Suprapubic skin (tissue), 4 donors: ENCODE results near the gene UGGT1. TPM values are rescaled to one million over a fixed set of nuclear protein-coding genes. Genes with fewer than 3 reads are reported as not detected.

ENCODE experiments used
- DNase-seq, 2 donors: peaks; one replicate each; pipeline ENCODE4 v3.0.0-alpha.2; 2019; ENCODE audit warnings: low spot score in 2 of 2
- H3K27ac ChIP-seq: fragments of 200-600 bp; sonication (generic); one replicate; pipeline ENCODE4 v1.5.1; 2019
- H3K27me3 ChIP-seq: fragments of 200-600 bp; sonication (generic); one replicate; pipeline ENCODE4 v1.5.1; 2019
- H3K36me3 ChIP-seq: fragments of 200-600 bp; sonication (generic); one replicate; pipeline ENCODE4 v1.5.1; 2019
- H3K4me1 ChIP-seq: fragments of 200-600 bp; sonication (generic); one replicate; pipeline ENCODE4 v1.5.1; 2019
- H3K4me3 ChIP-seq: fragments of 200-600 bp; sonication (generic); one replicate; pipeline ENCODE4 v1.5.1; 2019; ENCODE audit warnings: mild to moderate bottlenecking
- H3K9me3 ChIP-seq: fragments of 200-600 bp; sonication (generic); one replicate; pipeline ENCODE4 v1.5.1; 2019
- CTCF ChIP-seq, 2 donors: fragments of 200-600 bp in 1 of 2; fragments of 450-650 bp in 1 of 2; sonication (generic) in 1 of 2; IDR thresholded peaks; one replicate each; pipeline ENCODE4 v1.5.1; 2016 to 2019; ENCODE audit warnings: antibody characterized with exemption in 2 of 2, mild to moderate bottlenecking in 1 of 2, moderate library complexity in 1 of 2
- EP300 ChIP-seq: sonication (generic); formaldehyde crosslinking; IDR thresholded peaks from one replicate; pipeline ENCODE4 v1.6.1; 2017; ENCODE audit warnings: antibody characterized with exemption
- POLR2A ChIP-seq, 2 donors: fragments of 450-650 bp; IDR thresholded peaks; one replicate each; pipeline ENCODE4 v1.6.1; 2017; ENCODE audit warnings: antibody characterized with exemption in 2 of 2, mild to moderate bottlenecking in 2 of 2, moderate library complexity in 2 of 2
- POLR2AphosphoS5 ChIP-seq, 3 donors: sonication (generic); formaldehyde crosslinking; IDR thresholded peaks; one replicate each; pipeline ENCODE4 v1.6.1; 2017; ENCODE audit warnings: antibody characterized with exemption in 3 of 3
- WGBS: methylation state at CpG from one replicate; pipeline ENCODE4 v1.1.5; 2018; 5-methylcytosine and 5-hydroxymethylcytosine counted together
- total RNA-seq, 4 donors: library from RNA; depleted of rRNA; stranded (reverse); fragments of >200 nt; gene quantifications; one replicate each; pipeline ENCODE4 v1.1.0, GENCODE V29; 2016

The UGGT1 gene
- total RNA-seq, 4 donors from 2014 or later: 31.3 to 34.6 (median 32.8) TPM

DNA sequence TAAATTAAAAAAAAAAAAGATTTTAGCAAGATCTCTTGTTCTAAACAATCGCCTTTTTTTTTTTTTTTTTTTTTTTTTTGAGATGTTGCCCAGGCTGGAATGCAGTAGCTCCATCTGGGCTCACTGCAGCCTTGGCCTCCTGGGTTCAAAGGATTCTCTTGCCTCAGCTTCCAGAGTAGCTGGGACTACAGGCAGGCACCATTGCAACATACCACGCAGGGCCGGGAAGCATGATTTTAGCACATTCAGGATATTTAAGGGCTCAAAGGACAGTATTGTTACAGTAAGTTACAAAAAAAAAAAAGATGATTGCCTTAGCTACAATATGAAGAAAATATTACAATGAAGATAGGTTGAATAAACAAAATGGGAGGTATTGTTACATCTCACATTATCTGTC lies 33.7 kb upstream of the UGGT1 start:
- no peaks in the 10 kb centered on the region for H3K4me1 ChIP-seq
- 73% methylated on average over 3 of the region's 3 CpGs for WGBS
- no peak overlapping the region for H3K4me3 ChIP-seq
- H3K36me3 ChIP-seq: no peaks in the 10 kb centered on the region
- no peak for TF ChIP-seq POLR2AphosphoS5 (IDR thresholded peaks at IDR 0.05)
- no peak for TF ChIP-seq POLR2A (IDR thresholded peaks at IDR 0.05)
- TF ChIP-seq CTCF (IDR thresholded peaks at IDR 0.05): no peak
- TF ChIP-seq EP300: no peak
- H3K27me3 ChIP-seq: peaks cover 12% of the 10 kb centered on the region
- DNase-seq: no peak
- H3K27ac ChIP-seq: no peak overlapping the region
- H3K9me3 ChIP-seq: no peaks in the 10 kb centered on the region

- Histone ChIP-seq H3K27ac (no peak overlapping the region), H3K9me3 (no peaks in the 10 kb centered on the region), H3K4me1 (no peaks in the 10 kb centered on the region), H3K27me3 (peaks cover 9% of the 10 kb centered on the region), H3K36me3 (no peaks in the 10 kb centered on the region), H3K4me3 (no peak overlapping the region)
- TF ChIP-seq POLR2AphosphoS5 (IDR thresholded peaks at IDR 0.05): no peak
- TF ChIP-seq CTCF (IDR thresholded peaks at IDR 0.05): no peak
- no peak for TF ChIP-seq EP300
- no peak for TF ChIP-seq POLR2A (IDR thresholded peaks at IDR 0.05)
- 68% methylated on average over 2 of the region's 2 CpGs for WGBS
- DNase-seq: no peak
Observed at GRCh38 chr2:128058114-128058513, 32.9 kb upstream of the UGGT1 start.

DNA sequence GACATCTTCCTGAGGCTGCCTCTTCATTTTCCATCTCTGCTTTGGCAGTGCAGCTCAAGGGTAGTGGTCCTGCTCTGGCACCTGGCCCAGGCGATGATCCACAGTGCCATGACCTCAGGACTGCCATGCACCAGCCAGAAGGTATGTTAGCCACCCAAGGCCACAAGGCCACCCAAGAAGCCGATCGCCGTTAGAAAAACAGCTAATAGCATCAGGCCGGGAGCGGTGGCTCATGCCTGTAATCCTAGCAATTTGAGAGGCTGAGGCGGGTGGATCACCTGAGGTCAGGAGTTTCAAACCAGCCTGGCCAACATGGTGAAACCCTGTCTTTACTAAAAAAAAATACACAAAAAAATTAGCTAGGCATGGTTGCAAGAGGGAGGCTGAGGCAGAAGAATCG lies 28.4 kb upstream of the UGGT1 start:
- Histone ChIP-seq H3K27ac (no peak overlapping the region), H3K9me3 (no peaks in the 10 kb centered on the region), H3K4me1 (no peaks in the 10 kb centered on the region), H3K36me3 (no peaks in the 10 kb centered on the region), H3K27me3 (no peaks in the 10 kb centered on the region), H3K4me3 (no peak overlapping the region)
- TF ChIP-seq CTCF (IDR thresholded peaks at IDR 0.05) (no peak), POLR2A (IDR thresholded peaks at IDR 0.05) (no peak), EP300 (no peak), POLR2AphosphoS5 (IDR thresholded peaks at IDR 0.05) (no peak)
- 82% methylated on average over 8 of the region's 8 CpGs for WGBS
- no peak for DNase-seq

GRCh38 chr2:128064353-128064752 lies 26.6 kb upstream of the UGGT1 start:
- no peak for TF ChIP-seq POLR2AphosphoS5 (IDR thresholded peaks at IDR 0.05)
- DNase-seq: no peak
- no peak overlapping the region for H3K4me3 ChIP-seq
- no peaks in the 10 kb centered on the region for H3K27me3 ChIP-seq
- no peaks in the 10 kb centered on the region for H3K36me3 ChIP-seq
- no peaks in the 10 kb centered on the region for H3K4me1 ChIP-seq
- WGBS: 100% methylated on average over 1 of the region's 1 CpG
- H3K9me3 ChIP-seq: no peaks in the 10 kb centered on the region
- no peak overlapping the region for H3K27ac ChIP-seq

GRCh38 chr2:128069769-128070168 lies 21.2 kb upstream of the UGGT1 start:
- no peak for DNase-seq
- Histone ChIP-seq H3K27me3 (no peaks in the 10 kb centered on the region), H3K4me1 (no peaks in the 10 kb centered on the region), H3K4me3 (no peak overlapping the region), H3K36me3 (no peaks in the 10 kb centered on the region), H3K27ac (no peak overlapping the region), H3K9me3 (no peaks in the 10 kb centered on the region)
- no peak for TF ChIP-seq POLR2A (IDR thresholded peaks at IDR 0.05)
- WGBS: 67% methylated on average over 5 of the region's 5 CpGs

- no peaks in the 10 kb centered on the region for H3K9me3 ChIP-seq
- no peaks in the 10 kb centered on the region for H3K4me1 ChIP-seq
- WGBS: 88% methylated on average over 3 of the region's 3 CpGs
Observed at GRCh38 chr2:128073278-128073677, 17.7 kb upstream of the UGGT1 start.

More at GRCh38 chr2:128073278-128073677, 17.7 kb upstream of the UGGT1 start:
- Histone ChIP-seq H3K27me3 (no peaks in the 10 kb centered on the region), H3K36me3 (no peaks in the 10 kb centered on the region), H3K4me3 (no peak overlapping the region), H3K27ac (no peak overlapping the region)
- no peak for DNase-seq
- no peak for TF ChIP-seq CTCF (IDR thresholded peaks at IDR 0.05)
- TF ChIP-seq POLR2AphosphoS5 (IDR thresholded peaks at IDR 0.05): no peak
- no peak for TF ChIP-seq EP300
- TF ChIP-seq POLR2A (IDR thresholded peaks at IDR 0.05): no peak
